GM23248 (cell line): ENCODE measurements around the gene ELK3. TPM values are rescaled to one million over a fixed set of nuclear protein-coding genes. Genes with fewer than 3 reads are reported as not detected.
A peak's percentile ranks its signal among the peaks of the same experiment; 100 is the strongest.

Source experiments
- DNase-seq: peaks from one replicate; pipeline ENCODE4 v3.0.0-alpha.2; 2015
- H2AFZ ChIP-seq: fragments of 200-600 bp; sonication (generic); 2 replicates; pipeline ENCODE4 v1.6.1; 2016; ENCODE audit warnings: antibody characterized with exemption
- H3F3A ChIP-seq: fragments of 200-600 bp; sonication (generic); 2 replicates; pipeline ENCODE4 v1.6.1; 2016; ENCODE audit warnings: mild to moderate bottlenecking, antibody characterized with exemption, mixed run types; ENCODE audit not compliant: insufficient read depth
- H3K27ac ChIP-seq: fragments of 200-600 bp; sonication (generic); 2 replicates; pipeline ENCODE4 v1.5.1; 2016; ENCODE audit warnings: mild to moderate bottlenecking
- H3K27me3 ChIP-seq: fragments of 200-600 bp; sonication (generic); replicated peaks from 2 replicates; pipeline ENCODE4 v1.6.1; 2016; ENCODE audit warnings: mild to moderate bottlenecking; ENCODE audit not compliant: insufficient read depth
- H3K36me3 ChIP-seq: fragments of 200-600 bp; sonication (generic); 2 replicates; pipeline ENCODE4 v1.6.1; 2016; ENCODE audit warnings: low read depth, mild to moderate bottlenecking
- H3K4me1 ChIP-seq: fragments of 200-600 bp; sonication (generic); 2 replicates; pipeline ENCODE4 v1.6.1; 2016; ENCODE audit warnings: mild to moderate bottlenecking; ENCODE audit not compliant: insufficient read depth
- H3K4me2 ChIP-seq: fragments of 200-600 bp; sonication (generic); one replicate; pipeline ENCODE4 v1.6.1; 2016; ENCODE audit warnings: mild to moderate bottlenecking; ENCODE audit not compliant: unreplicated experiment
- H3K4me3 ChIP-seq: fragments of 200-600 bp; sonication (generic); 2 replicates; pipeline ENCODE4 v1.5.1; 2016; ENCODE audit warnings: mild to moderate bottlenecking
- H3K79me2 ChIP-seq: fragments of 200-600 bp; sonication (generic); 2 replicates; pipeline ENCODE4 v1.6.1; 2016; ENCODE audit warnings: mild to moderate bottlenecking; ENCODE audit not compliant: insufficient read depth
- H3K9ac ChIP-seq: fragments of 200-600 bp; sonication (generic); 2 replicates; pipeline ENCODE4 v1.6.1; 2016; ENCODE audit warnings: mild to moderate bottlenecking
- H3K9me2 ChIP-seq: fragments of 200-600 bp; sonication (generic); 2 replicates; pipeline ENCODE4 v1.6.1; 2016; ENCODE audit warnings: mixed run types, mild to moderate bottlenecking, moderate library complexity; ENCODE audit not compliant: insufficient read depth
- H3K9me3 ChIP-seq: fragments of 200-600 bp; sonication (generic); one replicate; pipeline ENCODE4 v1.6.1; 2017; ENCODE audit warnings: low read depth
- H4K20me1 ChIP-seq: fragments of 200-600 bp; sonication (generic); 2 replicates; pipeline ENCODE4 v1.6.0; 2016; ENCODE audit not compliant: insufficient read depth
- EZH2 ChIP-seq: fragments of 200-600 bp; sonication (generic); IDR thresholded peaks from 2 replicates; pipeline ENCODE4 v1.6.1; 2018; ENCODE audit warnings: antibody characterized with exemption, mild to moderate bottlenecking; ENCODE audit not compliant: insufficient read depth, poor library complexity, severe bottlenecking
- EZH2phosphoT487 ChIP-seq: fragments of 200-600 bp; sonication (generic); IDR thresholded peaks from 2 replicates; pipeline ENCODE4 v1.6.1; 2018; ENCODE audit warnings: antibody characterized with exemption, moderate library complexity, mild to moderate bottlenecking, low read depth; ENCODE audit not compliant: insufficient read depth
- WGBS, 2 experiments: methylation state at CpG; one replicate each; pipeline ENCODE4 v1.1.6; 2015 to 2017; ENCODE audit warnings: low lambda C conversion rate in 2 of 2, low coverage in 1 of 2; ENCODE audit errors: missing lambda C conversion rate in 2 of 2; 5-methylcytosine and 5-hydroxymethylcytosine counted together
- in situ Hi-C: fragments of 300-500 bp; cut with MboI; formaldehyde crosslinking; loops from 2 replicates; pipeline ENCODE4 v1.15.0; 2020
- polyA plus RNA-seq: library from polyadenylated mRNA; unstranded; fragments of >200 nt; fragmentation: Nextera tagmentation; extraction: Ambion mirVana; gene quantifications from 2 replicates; pipeline ENCODE4 v1.2.1, GENCODE V29; 2016
- total RNA-seq: library from RNA; depleted of rRNA; stranded (reverse); fragments of >200 nt; shearing (Covaris generic); gene quantifications from 2 replicates; pipeline ENCODE4 v1.2.3, GENCODE V29; 2014

The ELK3 gene
- total and polyA plus RNA-seq, 2 experiments from 2014 or later: 31.9 to 51.9 TPM

DNA sequence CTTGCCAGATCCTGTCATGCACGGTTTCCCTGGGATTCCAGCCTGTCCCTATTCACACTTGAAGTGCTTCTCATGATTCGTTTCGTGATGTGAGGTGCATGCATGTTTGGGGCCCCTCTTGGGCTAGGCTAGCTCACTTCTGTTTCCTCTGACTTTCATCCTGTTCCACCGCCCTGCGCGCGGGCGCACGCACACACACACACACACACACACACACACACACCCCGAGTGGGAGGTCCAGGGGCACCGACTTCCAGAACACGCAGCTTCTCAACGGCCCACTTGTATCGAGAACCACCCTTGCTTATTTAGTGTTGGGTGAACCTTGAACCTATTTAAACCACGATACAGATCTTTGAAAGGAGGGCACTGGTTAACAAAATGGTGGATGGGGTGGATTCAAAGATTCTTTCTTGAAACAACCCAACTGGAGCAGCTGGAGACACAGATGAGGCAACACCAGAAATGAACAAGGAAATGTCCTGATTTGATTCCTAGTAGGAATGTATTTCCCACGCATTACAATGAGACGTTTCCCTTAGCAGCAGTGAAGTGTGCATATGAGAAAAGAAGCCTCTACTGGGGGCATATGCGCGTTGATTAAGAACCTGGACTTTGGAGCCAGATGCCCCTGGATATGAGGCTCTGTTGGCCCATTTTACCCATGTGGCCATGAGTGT lies 16.3 kb downstream of the ELK3 start:
- H3K4me2 ChIP-seq: no peak overlapping the region
- no peaks in the 10 kb centered on the region for H3K9me2 ChIP-seq
- TF ChIP-seq EZH2: no peak
- no peak for TF ChIP-seq EZH2phosphoT487
- H3K79me2 ChIP-seq: peaks cover 100% of the 10 kb centered on the region
- no peaks in the 10 kb centered on the region for H4K20me1 ChIP-seq
- H3K27ac ChIP-seq: no peak overlapping the region
- no peak overlapping the region for H2AFZ ChIP-seq
- no peaks in the 10 kb centered on the region for H3K27me3 ChIP-seq
- peaks cover 35% of the 10 kb centered on the region for H3K4me1 ChIP-seq
- WGBS, 2 experiments: 85 to 91% methylated on average over 17 to 19 of the region's 19 CpGs
- H3K9ac ChIP-seq: no peak overlapping the region
- no peak for DNase-seq
- in situ Hi-C loops: loop anchor here (5.0 to 25.0 kb wide), 2 partner anchors 143 to 302 kb away; no protein-coding TSS in a partner anchor
- H3F3A ChIP-seq: peaks cover 35% of the 10 kb centered on the region
- no peaks in the 10 kb centered on the region for H3K36me3 ChIP-seq
- H3K9me3 ChIP-seq: no peaks in the 10 kb centered on the region
- no peak overlapping the region for H3K4me3 ChIP-seq

DNA sequence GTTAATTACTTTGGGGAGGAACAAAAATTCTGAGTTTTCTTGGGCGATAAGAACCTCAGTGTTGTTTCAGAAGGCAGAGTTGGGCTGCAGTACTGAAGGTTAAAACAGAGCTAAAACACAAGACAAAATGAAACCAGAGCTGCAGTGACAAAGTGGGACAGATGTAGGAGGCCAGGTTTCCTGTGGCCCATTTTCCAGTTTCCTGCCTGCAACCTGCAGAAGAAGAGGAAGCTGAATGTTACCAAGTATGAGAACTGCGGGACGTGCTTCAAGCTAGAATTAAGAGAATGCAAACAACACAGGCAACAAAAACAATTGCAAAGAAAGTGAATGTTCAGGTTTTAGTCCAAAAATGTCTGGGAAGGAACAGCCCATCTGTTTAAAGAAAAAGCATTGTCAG lies 17.8 kb downstream of the ELK3 start:
- Histone ChIP-seq H3K36me3 (no peaks in the 10 kb centered on the region), H3K9ac (0 out of 2 replicates have a peak overlapping the region, but pooled peaks have one; percentile 10), H3F3A (peaks cover 35% of the 10 kb centered on the region), H4K20me1 (no peaks in the 10 kb centered on the region), H3K4me1 (peaks cover 35% of the 10 kb centered on the region), H3K4me3 (no peak overlapping the region), H3K27ac (peak overlapping the region; percentile 16), H2AFZ (no peak overlapping the region), H3K79me2 (peaks cover 100% of the 10 kb centered on the region), H3K27me3 (no peaks in the 10 kb centered on the region), H3K4me2 (no peak overlapping the region), H3K9me2 (no peaks in the 10 kb centered on the region), H3K9me3 (no peaks in the 10 kb centered on the region)
- in situ Hi-C loops: loop anchor here (5.0 to 25.0 kb wide), 2 partner anchors 145 to 300 kb away; no protein-coding TSS in a partner anchor
- 98 to 100% methylated on average over 3 of the region's 3 CpGs for WGBS, 2 experiments
- no peak for DNase-seq
- TF ChIP-seq EZH2 (no peak), EZH2phosphoT487 (no peak)

DNA sequence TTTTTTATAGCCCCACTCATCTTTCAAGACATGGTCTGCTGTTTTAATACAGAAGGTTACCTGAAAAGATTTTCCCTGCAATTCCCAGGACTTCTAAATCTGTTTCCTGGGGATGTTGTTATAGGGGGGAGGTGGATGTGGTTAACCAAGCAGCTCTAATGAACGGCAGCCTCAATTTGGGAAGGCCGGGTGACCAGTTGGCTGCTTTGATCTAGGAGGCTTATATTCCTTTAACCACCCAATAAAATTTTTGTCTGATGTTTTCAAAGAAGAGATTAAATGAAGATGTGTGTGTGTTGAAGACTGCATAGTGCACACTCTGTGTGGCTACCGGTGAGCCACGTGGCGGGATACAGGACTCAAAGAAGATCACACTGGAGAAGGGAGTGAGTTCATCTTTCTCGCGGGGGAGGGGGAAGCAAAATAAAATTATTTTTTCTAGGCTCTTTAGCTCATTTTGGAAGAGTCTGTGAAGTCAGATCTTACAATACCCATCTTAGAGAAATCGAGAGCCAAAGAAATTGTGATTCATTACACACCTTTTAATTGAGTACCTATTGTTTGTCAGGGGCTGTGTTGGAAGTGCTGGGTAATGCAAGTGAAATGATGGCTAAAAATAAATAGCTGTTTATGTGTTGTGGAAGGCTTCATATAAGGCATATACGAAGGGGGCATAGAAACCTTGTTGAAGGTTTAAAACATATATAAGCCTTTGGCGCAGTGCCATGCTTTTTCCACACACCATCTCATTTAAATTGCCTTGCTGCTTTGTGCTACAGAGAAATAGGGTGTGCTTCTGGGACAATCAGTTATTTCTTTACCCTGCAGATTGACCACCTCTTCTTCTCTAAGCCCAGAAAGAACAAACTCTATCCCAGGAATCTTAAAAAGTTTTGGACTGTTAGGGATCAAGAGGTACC lies 18.5 kb downstream of the ELK3 start:
- Histone ChIP-seq H3K36me3 (no peaks in the 10 kb centered on the region), H3F3A (peaks cover 32% of the 10 kb centered on the region), H3K9me3 (no peaks in the 10 kb centered on the region), H3K27ac (no peak overlapping the region), H3K27me3 (no peaks in the 10 kb centered on the region), H3K4me2 (no peak overlapping the region), H4K20me1 (no peaks in the 10 kb centered on the region), H3K9me2 (no peaks in the 10 kb centered on the region), H2AFZ (no peak overlapping the region), H3K9ac (no peak overlapping the region), H3K4me3 (no peak overlapping the region), H3K4me1 (peaks cover 32% of the 10 kb centered on the region), H3K79me2 (peaks cover 100% of the 10 kb centered on the region)
- no peak for DNase-seq
- in situ Hi-C loops: loop anchor here (5.0 to 25.0 kb wide), 2 partner anchors 145 to 300 kb away; no protein-coding TSS in a partner anchor
- TF ChIP-seq EZH2 (no peak), EZH2phosphoT487 (no peak)
- 92 to 95% methylated on average over 10 of the region's 10 CpGs for WGBS, 2 experiments

DNA sequence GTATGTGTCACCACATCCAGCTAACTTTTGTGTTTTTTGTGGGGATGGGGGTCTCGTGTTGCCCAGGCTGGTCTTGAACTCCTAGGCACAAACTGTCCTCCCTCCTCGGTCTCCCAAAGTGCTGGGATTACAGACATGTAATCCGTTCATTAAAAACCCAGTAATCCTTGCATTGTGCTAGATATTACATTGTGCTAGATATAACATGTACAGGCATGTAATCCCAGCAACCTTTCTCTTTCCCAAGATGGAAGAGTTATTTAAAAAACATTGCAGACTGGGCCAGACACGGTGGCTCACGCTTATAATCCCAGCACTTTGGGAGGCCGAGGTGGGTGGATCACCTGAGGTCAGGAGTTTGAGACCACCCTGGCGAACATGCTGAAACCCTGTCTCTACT lies 19.7 kb downstream of the ELK3 start:
- DNase-seq: no peak
- Histone ChIP-seq H3K27ac (no peak overlapping the region), H3K4me2 (no peak overlapping the region), H4K20me1 (no peaks in the 10 kb centered on the region), H3K36me3 (no peaks in the 10 kb centered on the region), H3F3A (peaks cover 24% of the 10 kb centered on the region), H3K4me3 (no peak overlapping the region), H2AFZ (no peak overlapping the region), H3K4me1 (peaks cover 21% of the 10 kb centered on the region), H3K27me3 (no peaks in the 10 kb centered on the region), H3K9ac (no peak overlapping the region), H3K9me3 (no peaks in the 10 kb centered on the region), H3K9me2 (no peaks in the 10 kb centered on the region), H3K79me2 (peaks cover 100% of the 10 kb centered on the region)
- TF ChIP-seq EZH2 (no peak), EZH2phosphoT487 (no peak)
- in situ Hi-C loops: loop anchor here (5.0 to 25.0 kb wide), 2 partner anchors 147 to 298 kb away; no protein-coding TSS in a partner anchor
- 77 to 78% methylated on average over 7 of the region's 7 CpGs for WGBS, 2 experiments
